ENCODE data around the gene HCN1. TPM values are rescaled to one million over a fixed set of nuclear protein-coding genes. Genes with fewer than 3 reads are reported as not detected.

HCN1 gene
- total and polyA plus RNA-seq, 3 donors from 2014 or later = 0.20 to 1.7 (median 1.4) TPM

DNA sequence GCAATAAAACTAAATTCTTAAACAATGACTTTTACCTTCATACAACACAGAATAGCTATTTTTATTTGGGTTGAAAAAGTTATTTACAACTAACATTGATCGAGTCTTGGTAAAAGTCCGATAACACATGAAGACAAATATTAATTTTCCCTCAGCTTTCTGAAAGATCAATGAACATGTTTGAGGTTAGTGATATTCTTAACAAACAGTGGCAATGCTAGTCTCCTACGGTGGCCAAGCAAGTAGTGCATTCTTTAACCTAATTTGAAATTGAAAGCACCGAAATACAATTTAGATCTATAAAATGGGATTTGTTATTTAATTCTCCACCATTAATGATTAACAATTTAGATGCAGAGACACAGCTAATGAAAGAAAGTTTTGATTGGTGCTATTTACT lies 435.1 kb downstream of the HCN1 start:
- Histone ChIP-seq H3K9me3 (no peaks in the 10 kb centered on the region), H3K27ac (no peak overlapping the region), H3K36me3 (ENCODE audit: low read depth, missing control alignments) (no peaks in the 10 kb centered on the region), H3K4me1 (no peaks in the 10 kb centered on the region), H3K4me3 (no peak overlapping the region), H3K27me3 (no peaks in the 10 kb centered on the region)
- intact Hi-C loops (cut with DNase I; ENCODE audit: low total_unique reads) = no loop called here
- DNase-seq = no peak
- TF ChIP-seq POLR2A (IDR thresholded peaks at IDR 0.05) = no peak
- TF ChIP-seq, protein P1, sequence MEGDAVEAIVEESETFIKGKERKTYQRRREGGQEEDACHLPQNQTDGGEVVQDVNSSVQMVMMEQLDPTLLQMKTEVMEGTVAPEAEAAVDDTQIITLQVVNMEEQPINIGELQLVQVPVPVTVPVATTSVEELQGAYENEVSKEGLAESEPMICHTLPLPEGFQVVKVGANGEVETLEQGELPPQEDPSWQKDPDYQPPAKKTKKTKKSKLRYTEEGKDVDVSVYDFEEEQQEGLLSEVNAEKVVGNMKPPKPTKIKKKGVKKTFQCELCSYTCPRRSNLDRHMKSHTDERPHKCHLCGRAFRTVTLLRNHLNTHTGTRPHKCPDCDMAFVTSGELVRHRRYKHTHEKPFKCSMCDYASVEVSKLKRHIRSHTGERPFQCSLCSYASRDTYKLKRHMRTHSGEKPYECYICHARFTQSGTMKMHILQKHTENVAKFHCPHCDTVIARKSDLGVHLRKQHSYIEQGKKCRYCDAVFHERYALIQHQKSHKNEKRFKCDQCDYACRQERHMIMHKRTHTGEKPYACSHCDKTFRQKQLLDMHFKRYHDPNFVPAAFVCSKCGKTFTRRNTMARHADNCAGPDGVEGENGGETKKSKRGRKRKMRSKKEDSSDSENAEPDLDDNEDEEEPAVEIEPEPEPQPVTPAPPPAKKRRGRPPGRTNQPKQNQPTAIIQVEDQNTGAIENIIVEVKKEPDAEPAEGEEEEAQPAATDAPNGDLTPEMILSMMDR (IDR thresholded peaks at IDR 0.05) = no peak
- WGBS, 2 donors = 88 to 90% methylated on average over 4 of the region's 4 CpGs

GRCh38 chr5:45260292-45260691 lies 435.9 kb downstream of the HCN1 start:
- DNase-seq = no peak
- no peaks in the 10 kb centered on the region for H3K9me3 ChIP-seq
- TF ChIP-seq, protein P1 (IDR thresholded peaks at IDR 0.05) = no peak
- no peak for TF ChIP-seq POLR2A (IDR thresholded peaks at IDR 0.05)
- WGBS, 2 donors = 46 to 51% methylated on average over 3 of the region's 3 CpGs
- no peaks in the 10 kb centered on the region for H3K4me1 ChIP-seq
- H3K36me3 ChIP-seq (ENCODE audit: low read depth, missing control alignments) = no peaks in the 10 kb centered on the region
- H3K4me3 ChIP-seq = no peak overlapping the region
- no peak overlapping the region for H3K27ac ChIP-seq
- intact Hi-C loops (cut with DNase I; ENCODE audit: low total_unique reads) = no loop called here
- H3K27me3 ChIP-seq = no peaks in the 10 kb centered on the region

- Histone ChIP-seq H3K9me3 (no peaks in the 10 kb centered on the region), H3K27me3 (no peaks in the 10 kb centered on the region), H3K4me3 (no peak overlapping the region), H3K4me1 (no peaks in the 10 kb centered on the region), H3K36me3 (ENCODE audit: low read depth, missing control alignments) (no peaks in the 10 kb centered on the region), H3K27ac (no peak overlapping the region)
- intact Hi-C loops (cut with DNase I; ENCODE audit: low total_unique reads) = no loop called here
- WGBS, 2 donors = 16 to 28% methylated on average over 1 of the region's 1 CpG
- TF ChIP-seq, protein P1 (IDR thresholded peaks at IDR 0.05) = no peak
- no peak for TF ChIP-seq POLR2A (IDR thresholded peaks at IDR 0.05)
- DNase-seq = no peak
Observed at GRCh38 chr5:45252978-45253377, 443.2 kb downstream of the HCN1 start.

- Histone ChIP-seq H3K4me1 (no peaks in the 10 kb centered on the region), H3K4me3 (no peak overlapping the region), H3K27me3 (no peaks in the 10 kb centered on the region), H3K27ac (no peak overlapping the region), H3K36me3 (ENCODE audit: low read depth, missing control alignments) (no peaks in the 10 kb centered on the region), H3K9me3 (no peaks in the 10 kb centered on the region)
- no peak for DNase-seq
- TF ChIP-seq POLR2A (IDR thresholded peaks at IDR 0.05) = no peak
- TF ChIP-seq, protein P1 (IDR thresholded peaks at IDR 0.05) = no peak
- intact Hi-C loops (cut with DNase I; ENCODE audit: low total_unique reads) = no loop called here
- 51 to 66% methylated on average over 3 of the region's 3 CpGs for WGBS, 2 donors
Observed at GRCh38 chr5:45252541-45252940, 443.6 kb downstream of the HCN1 start.

- Histone ChIP-seq H3K9me3 (no peaks in the 10 kb centered on the region), H3K27ac (no peak overlapping the region), H3K27me3 (no peaks in the 10 kb centered on the region), H3K36me3 (ENCODE audit: low read depth, missing control alignments) (no peaks in the 10 kb centered on the region), H3K4me1 (no peaks in the 10 kb centered on the region), H3K4me3 (peak overlapping the region in 1 of 2 donors; percentile 47)
- intact Hi-C loops (cut with DNase I; ENCODE audit: low total_unique reads) = no loop called here
- WGBS, 2 donors = 46 to 88% methylated on average over 6 to 25 of the region's 25 CpGs
- TF ChIP-seq, protein P1 (IDR thresholded peaks at IDR 0.05) = no peak
- no peak for TF ChIP-seq POLR2A (IDR thresholded peaks at IDR 0.05)
- DNase-seq = peak; percentile 30
Observed at GRCh38 chr5:45225571-45226031, 470.6 kb downstream of the HCN1 start.
